ENCODE measurements around the gene KIF27.
"Not testable (repeated sequence)": the region's sequence is repeated elsewhere in the genome, so short reads cannot be mapped to it uniquely, and the experiment has no call there.

The KIF27 gene

DNA sequence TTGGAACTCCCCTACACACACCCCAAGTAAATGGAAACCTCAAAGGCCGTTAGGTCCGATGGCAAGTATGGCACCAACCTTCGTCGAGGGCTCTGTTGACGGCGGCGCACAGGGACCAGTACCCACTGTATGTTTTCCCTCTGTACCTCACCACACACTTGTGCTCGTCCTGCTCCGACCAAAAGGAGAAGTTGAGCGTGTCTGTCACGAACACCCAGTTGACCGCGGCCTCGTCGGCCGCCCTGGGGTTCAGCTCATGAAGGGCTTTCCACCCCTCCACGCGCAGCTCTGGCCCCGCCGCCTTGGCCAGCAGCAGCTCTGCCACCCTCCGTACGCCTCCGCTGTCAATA lies 34.8 kb upstream of the KIF27 start:
- Histone ChIP-seq H3K4me2 (ENCODE audit: low read length) (peak overlapping the region; percentile 76), H3K27ac (ENCODE audit: low read depth, low read length, poor library complexity, severe bottlenecking) (no peak overlapping the region), H3K79me2 (ENCODE audit: insufficient read depth, low read length) (no peaks in the 10 kb centered on the region), H3K9ac (ENCODE audit: low read length) (peak overlapping the region; percentile 85), H3K9me3 (ENCODE audit: low read length) (no peaks in the 10 kb centered on the region), H2AFZ (ENCODE audit: low read length) (peak overlapping the region; percentile 42; the same call in 1 of the 2 replicates), H3K27me3 (ENCODE audit: insufficient read depth, low read length) (no peaks in the 10 kb centered on the region), H3K36me3 (ENCODE audit: insufficient read depth, low read length) (peaks cover 4% of the 10 kb centered on the region; the same call in 1 of the 2 replicates), H3F3A (ENCODE audit: insufficient read depth, low read length) (no peaks in the 10 kb centered on the region), H3K4me1 (ENCODE audit: insufficient read depth, low read length, severe bottlenecking) (peaks cover 33% of the 10 kb centered on the region), H3K4me3 (ENCODE audit: low read depth, low read length, poor library complexity, severe bottlenecking) (peak overlapping the region; percentile 76), H4K20me1 (ENCODE audit: insufficient read depth, low read length) (no peaks in the 10 kb centered on the region), H3K9me2 (ENCODE audit: low read depth, low read length) (no peaks in the 10 kb centered on the region)
- no peak for TF ChIP-seq EZH2 (IDR thresholded peaks at IDR 0.05; ENCODE audit: borderline replicate concordance, low read length)
- TF ChIP-seq, protein P1, sequence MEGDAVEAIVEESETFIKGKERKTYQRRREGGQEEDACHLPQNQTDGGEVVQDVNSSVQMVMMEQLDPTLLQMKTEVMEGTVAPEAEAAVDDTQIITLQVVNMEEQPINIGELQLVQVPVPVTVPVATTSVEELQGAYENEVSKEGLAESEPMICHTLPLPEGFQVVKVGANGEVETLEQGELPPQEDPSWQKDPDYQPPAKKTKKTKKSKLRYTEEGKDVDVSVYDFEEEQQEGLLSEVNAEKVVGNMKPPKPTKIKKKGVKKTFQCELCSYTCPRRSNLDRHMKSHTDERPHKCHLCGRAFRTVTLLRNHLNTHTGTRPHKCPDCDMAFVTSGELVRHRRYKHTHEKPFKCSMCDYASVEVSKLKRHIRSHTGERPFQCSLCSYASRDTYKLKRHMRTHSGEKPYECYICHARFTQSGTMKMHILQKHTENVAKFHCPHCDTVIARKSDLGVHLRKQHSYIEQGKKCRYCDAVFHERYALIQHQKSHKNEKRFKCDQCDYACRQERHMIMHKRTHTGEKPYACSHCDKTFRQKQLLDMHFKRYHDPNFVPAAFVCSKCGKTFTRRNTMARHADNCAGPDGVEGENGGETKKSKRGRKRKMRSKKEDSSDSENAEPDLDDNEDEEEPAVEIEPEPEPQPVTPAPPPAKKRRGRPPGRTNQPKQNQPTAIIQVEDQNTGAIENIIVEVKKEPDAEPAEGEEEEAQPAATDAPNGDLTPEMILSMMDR (IDR thresholded peaks at IDR 0.05; ENCODE audit: low read length): no peak

DNA sequence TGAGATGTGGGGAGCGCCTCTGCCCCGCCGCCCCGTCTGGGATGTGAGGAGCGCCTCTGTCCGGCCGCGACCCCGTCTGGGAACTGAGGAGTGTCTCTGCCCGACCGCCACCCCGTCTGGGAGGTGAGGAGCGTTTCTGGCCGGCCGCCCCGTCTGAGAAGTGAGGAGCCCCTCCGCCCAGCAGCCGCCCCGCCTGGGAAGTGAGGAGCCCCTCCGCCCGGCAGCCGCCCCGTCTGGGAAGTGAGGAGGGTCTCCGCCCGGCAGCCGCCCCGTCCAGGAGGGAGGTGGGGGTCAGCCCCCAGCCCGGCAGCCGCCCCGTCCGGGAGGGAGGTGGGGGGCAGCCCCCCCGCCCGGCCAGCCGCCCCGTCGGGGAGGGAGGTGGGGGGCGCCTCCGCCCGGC lies 26.9 kb upstream of the KIF27 start:
- H3K9me3 ChIP-seq (ENCODE audit: low read length); H3K9me2 ChIP-seq (ENCODE audit: low read depth, low read length); H3K27ac ChIP-seq (ENCODE audit: low read depth, low read length, poor library complexity, severe bottlenecking); H3K9ac ChIP-seq (ENCODE audit: low read length); H3K4me2 ChIP-seq (ENCODE audit: low read length); H3K4me3 ChIP-seq (ENCODE audit: low read depth, low read length, poor library complexity, severe bottlenecking); H3K27me3 ChIP-seq (ENCODE audit: insufficient read depth, low read length); H4K20me1 ChIP-seq (ENCODE audit: insufficient read depth, low read length); H2AFZ ChIP-seq (ENCODE audit: low read length); H3K79me2 ChIP-seq (ENCODE audit: insufficient read depth, low read length); H3F3A ChIP-seq (ENCODE audit: insufficient read depth, low read length); H3K4me1 ChIP-seq (ENCODE audit: insufficient read depth, low read length, severe bottlenecking): not testable (repeated sequence)
- H3K36me3 ChIP-seq (ENCODE audit: insufficient read depth, low read length): peaks cover 15% of the 10 kb centered on the region

DNA sequence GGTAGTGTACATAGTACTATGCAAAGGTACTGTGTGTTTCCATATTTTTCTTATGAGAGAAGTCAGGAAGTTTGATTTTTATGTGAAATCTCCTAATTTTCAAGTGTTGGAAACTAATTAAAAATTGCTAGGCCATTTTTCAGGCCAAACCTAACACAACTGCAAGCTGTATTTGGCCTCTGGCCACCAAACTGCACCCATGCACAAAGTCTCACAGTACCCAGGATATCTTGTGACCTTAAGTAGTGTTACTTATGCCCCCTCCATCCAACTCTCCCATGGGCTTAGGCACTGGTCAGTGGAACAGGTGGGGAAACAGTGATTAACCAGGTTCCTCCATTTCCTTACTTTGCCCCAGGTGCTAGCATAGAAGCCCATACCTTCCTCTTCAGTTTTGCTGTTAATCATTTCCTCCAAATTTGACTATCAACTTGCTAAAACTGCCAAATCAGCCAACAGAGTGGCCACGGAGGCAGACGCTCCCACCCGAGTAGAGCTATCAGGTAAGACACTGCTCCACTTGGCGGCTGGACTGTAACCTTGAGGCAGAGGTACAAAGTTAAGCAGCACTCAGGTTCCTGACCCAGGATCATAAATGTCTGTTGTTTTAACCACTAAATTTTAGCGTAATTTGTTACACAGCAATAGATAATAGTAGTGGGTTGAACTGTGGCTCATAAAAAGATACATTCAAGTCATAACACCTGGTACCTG lies 19.5 kb upstream of the KIF27 start:
- Histone ChIP-seq H3K4me3 (ENCODE audit: low read depth, low read length, poor library complexity, severe bottlenecking) (no peak overlapping the region), H4K20me1 (ENCODE audit: insufficient read depth, low read length) (no peaks in the 10 kb centered on the region), H3K4me1 (ENCODE audit: insufficient read depth, low read length, severe bottlenecking) (no peaks in the 10 kb centered on the region), H3K9me2 (ENCODE audit: low read depth, low read length) (no peaks in the 10 kb centered on the region), H3K27me3 (ENCODE audit: insufficient read depth, low read length) (no peaks in the 10 kb centered on the region), H3K9ac (ENCODE audit: low read length) (no peak overlapping the region), H3F3A (ENCODE audit: insufficient read depth, low read length) (0 out of 2 replicates have a peak, but pooled peaks cover 4% of the 10 kb centered on the region), H3K9me3 (ENCODE audit: low read length) (no peaks in the 10 kb centered on the region), H3K4me2 (ENCODE audit: low read length) (no peak overlapping the region), H3K36me3 (ENCODE audit: insufficient read depth, low read length) (peaks cover 9% of the 10 kb centered on the region; the same call in 1 of the 2 replicates), H3K27ac (ENCODE audit: low read depth, low read length, poor library complexity, severe bottlenecking) (no peak overlapping the region), H3K79me2 (ENCODE audit: insufficient read depth, low read length) (no peaks in the 10 kb centered on the region), H2AFZ (ENCODE audit: low read length) (no peak overlapping the region)
- TF ChIP-seq, protein P1 (IDR thresholded peaks at IDR 0.05; ENCODE audit: low read length): no peak
- TF ChIP-seq EZH2 (IDR thresholded peaks at IDR 0.05; ENCODE audit: borderline replicate concordance, low read length): no peak

DNA sequence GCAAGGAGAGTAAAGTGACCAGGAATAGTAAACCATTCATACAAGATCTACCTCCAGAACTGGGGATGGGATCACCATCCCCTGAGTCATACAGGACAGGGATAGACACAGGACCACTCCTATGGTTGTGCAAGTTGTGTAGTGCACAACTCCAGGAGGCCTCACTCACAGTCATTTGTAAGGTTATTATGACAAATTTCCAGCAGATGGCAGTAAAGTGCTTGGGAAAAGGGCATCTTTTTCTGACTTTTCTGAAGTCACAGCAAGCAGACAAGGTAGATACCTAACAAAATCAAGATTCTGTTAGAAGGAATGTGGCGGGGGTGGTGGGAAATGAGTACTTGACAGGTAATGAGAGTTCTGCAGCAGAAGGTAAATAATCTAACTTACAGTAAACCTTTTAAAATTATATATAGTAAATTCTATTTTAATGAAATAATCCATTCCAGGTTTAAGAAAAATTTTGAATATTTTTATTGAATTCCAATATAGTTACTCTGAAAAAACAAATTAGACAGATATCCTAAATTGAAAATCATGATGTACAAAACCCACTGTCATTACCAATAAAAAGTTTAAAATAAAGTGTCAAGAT lies 16.7 kb upstream of the KIF27 start:
- H3K9me3 ChIP-seq (ENCODE audit: low read length): no peaks in the 10 kb centered on the region
- no peak overlapping the region for H3K4me2 ChIP-seq (ENCODE audit: low read length)
- no peaks in the 10 kb centered on the region for H3K36me3 ChIP-seq (ENCODE audit: insufficient read depth, low read length)
- no peak overlapping the region for H3K27ac ChIP-seq (ENCODE audit: low read depth, low read length, poor library complexity, severe bottlenecking)
- H2AFZ ChIP-seq (ENCODE audit: low read length): no peak overlapping the region
- H3K79me2 ChIP-seq (ENCODE audit: insufficient read depth, low read length): no peaks in the 10 kb centered on the region
- TF ChIP-seq, protein P1 (IDR thresholded peaks at IDR 0.05; ENCODE audit: low read length): peak; percentile 79
- no peak for TF ChIP-seq EZH2 (IDR thresholded peaks at IDR 0.05; ENCODE audit: borderline replicate concordance, low read length)
- no peaks in the 10 kb centered on the region for H3K27me3 ChIP-seq (ENCODE audit: insufficient read depth, low read length)
- H3K9ac ChIP-seq (ENCODE audit: low read length): no peak overlapping the region
- no peak overlapping the region for H3K4me3 ChIP-seq (ENCODE audit: low read depth, low read length, poor library complexity, severe bottlenecking)
- H3K9me2 ChIP-seq (ENCODE audit: low read depth, low read length): no peaks in the 10 kb centered on the region
- H3K4me1 ChIP-seq (ENCODE audit: insufficient read depth, low read length, severe bottlenecking): no peaks in the 10 kb centered on the region
- H3F3A ChIP-seq (ENCODE audit: insufficient read depth, low read length): no peaks in the 10 kb centered on the region
- H4K20me1 ChIP-seq (ENCODE audit: insufficient read depth, low read length): no peaks in the 10 kb centered on the region

All from OCI-LY1 (cell line).